IMR-90 (cell line): ENCODE results near the gene LMNTD2. TPM values are rescaled to one million over a fixed set of nuclear protein-coding genes. Genes with fewer than 3 reads are reported as not detected.

Experiments
- ATAC-seq: fragments of 200-7000 bp; cut with Tn5 transposase; 2 replicates; pipeline ENCODE4 v1.9.1; 2020; ENCODE audit warnings: low read depth, mild to moderate bottlenecking, moderate library complexity
- BruUV-seq: library from RNA; stranded (reverse); fragments of 400-500 nt; replicated peaks from 2 replicates; lab custom pipeline; 2021; lab: Mats Ljungman, UMichigan
- CTCF ChIA-PET: fragments of 300-600 bp; formaldehyde crosslinking; extraction: SDS; loops from one replicate; lab custom pipeline; 2021; ENCODE audit warnings: antibody characterized with exemption; lab: Yijun Ruan, JAX
- POLR2A ChIA-PET: fragments of 300-600 bp; sonication (Branson Sonifier 250); formaldehyde crosslinking; loops from one replicate; lab custom pipeline; 2022; ENCODE audit warnings: antibody characterized with exemption; ENCODE audit not compliant: unreplicated experiment; lab: Charles Lee
- DNase-seq: peaks from one replicate; pipeline ENCODE4 v3.0.0; 2013
- H2AFZ ChIP-seq: replicated peaks from 2 replicates; pipeline ENCODE3; 2013; ENCODE audit warnings: low read length, mild to moderate bottlenecking; ENCODE audit not compliant: poor library complexity
- H2AK5ac ChIP-seq: 2 replicates; pipeline ENCODE4 v1.6.1; 2013; ENCODE audit warnings: low read depth, low read length, inconsistent platforms
- H2AK9ac ChIP-seq: replicated peaks from 2 replicates; pipeline ENCODE3; 2013; ENCODE audit warnings: mild to moderate bottlenecking, low read depth, low read length, moderate library complexity; ENCODE audit not compliant: poor library complexity
- H2BK120ac ChIP-seq: 2 replicates; pipeline ENCODE4 v1.6.1; 2013; ENCODE audit warnings: low read depth, low read length, inconsistent platforms
- H2BK15ac ChIP-seq: 3 replicates; pipeline ENCODE4 v1.6.1; 2013; ENCODE audit warnings: low read depth, low read length, inconsistent platforms
- H2BK20ac ChIP-seq: 2 replicates; pipeline ENCODE4 v1.6.1; 2013; ENCODE audit warnings: low read depth, mild to moderate bottlenecking, inconsistent platforms, low read length, moderate library complexity
- H2BK5ac ChIP-seq: 2 replicates; pipeline ENCODE4 v1.6.1; 2013; ENCODE audit warnings: mild to moderate bottlenecking, low read depth, low read length, inconsistent platforms; ENCODE audit not compliant: poor library complexity, severe bottlenecking
- H3K14ac ChIP-seq: replicated peaks from 2 replicates; pipeline ENCODE4 v1.6.1; 2013; ENCODE audit warnings: low read depth, low read length, inconsistent platforms
- H3K18ac ChIP-seq: 2 replicates; pipeline ENCODE4 v1.6.1; 2013; ENCODE audit warnings: low read depth, low read length, control low read depth
- H3K23ac ChIP-seq: 2 replicates; pipeline ENCODE4 v1.6.1; 2013; ENCODE audit warnings: low read depth, low read length, inconsistent platforms
- H3K27ac ChIP-seq: 2 replicates; pipeline ENCODE4 v1.5.1; 2013; ENCODE audit warnings: mild to moderate bottlenecking, control low read depth, low read length; ENCODE audit not compliant: insufficient read depth
- H3K27me3 ChIP-seq: 2 replicates; pipeline ENCODE4 v1.6.1; 2013; ENCODE audit warnings: low read length; ENCODE audit not compliant: control insufficient read depth, insufficient read depth
- H3K36me3 ChIP-seq: 2 replicates; pipeline ENCODE4 v1.6.1; 2013; ENCODE audit warnings: low read length, mixed read lengths; ENCODE audit not compliant: control insufficient read depth, insufficient read depth
- H3K4ac ChIP-seq: 2 replicates; pipeline ENCODE4 v1.6.1; 2013; ENCODE audit warnings: low read depth, low read length, inconsistent platforms
- H3K4me1 ChIP-seq: 2 replicates; pipeline ENCODE4 v1.6.1; 2013; ENCODE audit warnings: low read length, mixed read lengths; ENCODE audit not compliant: control insufficient read depth, insufficient read depth
- H3K4me2 ChIP-seq: 2 replicates; pipeline ENCODE4 v1.6.1; 2013; ENCODE audit warnings: low read depth, mild to moderate bottlenecking, control low read depth, low read length, moderate library complexity
- H3K4me3 ChIP-seq: 2 replicates; pipeline ENCODE4 v1.5.1; 2013; ENCODE audit warnings: low read depth, mild to moderate bottlenecking, control low read depth, low read length, moderate library complexity; ENCODE audit not compliant: insufficient read depth
- H3K56ac ChIP-seq: 2 replicates; pipeline ENCODE4 v1.6.1; 2013; ENCODE audit warnings: low read length, inconsistent platforms; ENCODE audit not compliant: insufficient read depth; ENCODE audit errors: extremely low read depth
- H3K79me1 ChIP-seq, 2 experiments: 2 replicates each; pipeline ENCODE4 v1.6.1; 2013; ENCODE audit warnings: low read length in 2 of 2, inconsistent platforms in 1 of 2, low read depth in 1 of 2
- H3K9ac ChIP-seq: 2 replicates; pipeline ENCODE4 v1.6.1; 2013; ENCODE audit warnings: low read depth, low read length, control low read depth
- H3K9me1 ChIP-seq: 2 replicates; pipeline ENCODE4 v1.6.1; 2013; ENCODE audit warnings: low read length, inconsistent platforms; ENCODE audit not compliant: insufficient read depth
- H3K9me3 ChIP-seq: 2 replicates; pipeline ENCODE4 v1.6.1; 2013; ENCODE audit warnings: low read length; ENCODE audit not compliant: control insufficient read depth, insufficient read depth
- H4K20me1 ChIP-seq: 2 replicates; pipeline ENCODE4 v1.6.1; 2013; ENCODE audit warnings: low read length, inconsistent platforms; ENCODE audit not compliant: insufficient read depth
- H4K5ac ChIP-seq: 2 replicates; pipeline ENCODE4 v1.6.1; 2013; ENCODE audit warnings: mild to moderate bottlenecking, low read depth, low read length, control low read depth
- H4K8ac ChIP-seq, 2 experiments: 2 replicates each; pipeline ENCODE4 v1.6.1; 2013; ENCODE audit warnings: low read depth in 2 of 2, low read length in 2 of 2, control low read depth in 1 of 2, inconsistent platforms in 1 of 2
- H4K91ac ChIP-seq: 2 replicates; pipeline ENCODE4 v1.6.1; 2013; ENCODE audit warnings: low read depth, low read length, inconsistent platforms; ENCODE audit not compliant: insufficient read depth
- BHLHE40 ChIP-seq: fragments of 150-350 bp; IDR thresholded peaks from 2 replicates; pipeline ENCODE4 v1.6.1; 2016; ENCODE audit warnings: mild to moderate bottlenecking, low read depth, low read length
- CEBPB ChIP-seq: IDR thresholded peaks from 2 replicates; pipeline ENCODE4 v1.6.1; 2012; ENCODE audit warnings: low read depth, low read length, improper control_type of control experiment
- CHD1 ChIP-seq: IDR thresholded peaks from 2 replicates; pipeline ENCODE4 v1.6.1; 2012; ENCODE audit warnings: low read depth, low read length, improper control_type of control experiment
- CTCF ChIP-seq: conservative IDR thresholded peaks from 2 replicates; pipeline ENCODE4 v1.5.1; 2012; ENCODE audit warnings: mild to moderate bottlenecking, low read depth, low read length, improper control_type of control experiment
- ELK1 ChIP-seq: fragments of 150-350 bp; IDR thresholded peaks from 2 replicates; pipeline ENCODE4 v1.6.1; 2016; ENCODE audit warnings: low read depth, mild to moderate bottlenecking, low read length, moderate library complexity, borderline replicate concordance
- FOS ChIP-seq: fragments of 150-350 bp; IDR thresholded peaks from 2 replicates; pipeline ENCODE4 v1.6.1; 2016; ENCODE audit warnings: low read depth, low read length
- MAFK ChIP-seq: IDR thresholded peaks from 2 replicates; pipeline ENCODE4 v1.6.1; 2012; ENCODE audit warnings: low read depth, low read length, improper control_type of control experiment
- MAZ ChIP-seq: IDR thresholded peaks from 2 replicates; pipeline ENCODE4 v1.6.1; 2012; ENCODE audit warnings: low read depth, mild to moderate bottlenecking, low read length, improper control_type of control experiment, moderate library complexity, borderline replicate concordance
- MXI1 ChIP-seq: IDR thresholded peaks from 2 replicates; pipeline ENCODE4 v1.6.1; 2012; ENCODE audit warnings: low read depth, mild to moderate bottlenecking, low read length, moderate library complexity, borderline replicate concordance
- NFE2L2 ChIP-seq: fragments of 150-350 bp; IDR thresholded peaks from 2 replicates; pipeline ENCODE4 v1.6.1; 2016; ENCODE audit warnings: low read depth, mild to moderate bottlenecking, low read length
- POLR2A ChIP-seq: IDR thresholded peaks from 2 replicates; pipeline ENCODE4 v1.6.1; 2012; ENCODE audit warnings: mild to moderate bottlenecking, low read depth, low read length
- RAD21 ChIP-seq: IDR thresholded peaks from 2 replicates; pipeline ENCODE4 v1.6.1; 2012; ENCODE audit warnings: low read length, improper control_type of control experiment
- RCOR1 ChIP-seq: IDR thresholded peaks from 2 replicates; pipeline ENCODE4 v1.6.1; 2012; ENCODE audit warnings: mild to moderate bottlenecking, low read length, improper control_type of control experiment; ENCODE audit not compliant: insufficient replicate concordance
- RFX5 ChIP-seq: IDR thresholded peaks from 2 replicates; pipeline ENCODE4 v1.8.0; 2012; ENCODE audit warnings: low read depth, mild to moderate bottlenecking, low read length, moderate library complexity
- SMC3 ChIP-seq: fragments of 150-350 bp; IDR thresholded peaks from 2 replicates; pipeline ENCODE4 v1.6.1; 2016; ENCODE audit warnings: low read depth, mild to moderate bottlenecking, antibody characterized with exemption, low read length, moderate library complexity
- USF2 ChIP-seq: fragments of 150-350 bp; IDR thresholded peaks from 2 replicates; pipeline ENCODE4 v1.6.1; 2017; ENCODE audit warnings: mild to moderate bottlenecking, antibody characterized with exemption, low read length, low read depth
- WGBS, 2 experiments: methylation state at CpG; one replicate each; pipeline versions ENCODE4 v1.1.5 to v1.1.7; 2013; ENCODE audit warnings: missing lambda C conversion rate in 2 of 2; ENCODE audit not compliant: insufficient read length in 1 of 2; ENCODE audit errors: extremely low coverage in 2 of 2; 5-methylcytosine and 5-hydroxymethylcytosine counted together
- dilution Hi-C: fragments of 300-500 bp; cut with HindIII; formaldehyde crosslinking; loops from one replicate; pipeline ENCODE4 v1.14.3; 2018; ENCODE audit warnings: low sequenced_read_pairs; ENCODE audit not compliant: unreplicated experiment
- in situ Hi-C: fragments of 300-500 bp; cut with MboI; formaldehyde crosslinking; loops from 3 replicates; pipeline ENCODE4 v1.14.3; 2019; ENCODE audit warnings: low sequenced_read_pairs, inconsistent platforms, mixed read lengths
- intact Hi-C: fragments of 100-400 bp; cut with micrococcal nuclease; formaldehyde crosslinking; loops from 2 replicates; pipeline ENCODE4 v1.10.0; 2022
- polyA plus RNA-seq, 3 experiments: library from polyadenylated mRNA; depleted of rRNA; stranded (reverse); fragments of >200 nt; gene quantifications; 2 replicates each; pipeline ENCODE4 v1.2.3, GENCODE V29; 2012; ENCODE audit warnings: low replicate concordance in 1 of 3
- total RNA-seq: library from RNA; depleted of rRNA; stranded (reverse); fragments of >200 nt; gene quantifications from 2 replicates; pipeline ENCODE4 v1.2.3, GENCODE V29; 2012

LMNTD2 gene
- total and polyA plus RNA-seq, 2 of the 4 experiments (the other 2 are of a cell fraction) = 0.18 to 1.3 TPM

GRCh38 chr11:545171-545570 lies 15.4 kb downstream of the LMNTD2 start:
- Histone ChIP-seq H2BK15ac (no peak overlapping the region), H4K91ac (no peak overlapping the region), H2BK5ac (no peak overlapping the region), H3K9me3 (no peaks in the 10 kb centered on the region), H3K9me1 (no peaks in the 10 kb centered on the region), H2BK120ac (no peak overlapping the region), H4K8ac (no peak overlapping the region), H3K18ac (no peak overlapping the region), H3K23ac (no peak overlapping the region), H3K4me3 (no peak overlapping the region), H3K36me3 (peaks cover 1% of the 10 kb centered on the region; the same call in 1 of the 2 replicates), H3K14ac (no peak overlapping the region), H2AFZ (no peak overlapping the region), H3K9ac (no peak overlapping the region), H4K20me1 (no peaks in the 10 kb centered on the region), H2AK9ac (no peak overlapping the region), H4K5ac (no peak overlapping the region), H3K4me1 (no peaks in the 10 kb centered on the region), H3K79me1 (no peaks in the 10 kb centered on the region), H3K56ac (no peak overlapping the region), H3K27me3 (no peaks in the 10 kb centered on the region), H3K4ac (no peak overlapping the region), H2AK5ac (no peak overlapping the region), H3K4me2 (no peak overlapping the region), H2BK20ac (no peak overlapping the region), H3K27ac (no peak overlapping the region)
- CTCF ChIA-PET = no interaction called here
- no peak for DNase-seq
- dilution Hi-C loops = no loop called here
- BruUV-seq = no TSS peak
- ATAC-seq = no peak
- in situ Hi-C loops = no loop called here
- TF ChIP-seq CTCF (no peak), RFX5 (no peak), POLR2A (no peak), CHD1 (no peak), MXI1 (no peak), ELK1 (no peak), USF2 (no peak), FOS (no peak), MAFK (no peak), NFE2L2 (no peak), CEBPB (no peak), RAD21 (no peak), SMC3 (no peak), RCOR1 (no peak), MAZ (no peak), BHLHE40 (no peak)
- intact Hi-C loops = no loop called here
- POLR2A ChIA-PET = no interaction called here
- 86% methylated on average over 11 of the region's 11 CpGs; no CpG with 5 or more reads in 1 of the 2 experiments for WGBS, 2 experiments
